Fibroblast of skin of left quadriceps (primary cell): ENCODE results near the gene FOSL1.

ENCODE experiments used
- DNase-seq, 2 experiments: peaks; one replicate each; pipeline ENCODE4 v3.0.0-alpha.2; 2013; ENCODE audit warnings: low read depth in 2 of 2

FOSL1 gene

GRCh38 chr11:65882120-65883057 is 17.8 kb downstream of the FOSL1 start:
- no peak for DNase-seq

- DNase-seq: no peak
Observed at GRCh38 chr11:65880844-65881421, 19.3 kb downstream of the FOSL1 start.

- no peak for DNase-seq
Observed at GRCh38 chr11:65880027-65880426, 20.2 kb downstream of the FOSL1 start.

- no peak for DNase-seq
Observed at GRCh38 chr11:65879617-65880016, 20.6 kb downstream of the FOSL1 start, which contains the start of gene CTSW. Gene CTSW (plus strand): TSS chr11:65879837. CDS start chr11:65879855, 18 bp downstream.

GRCh38 chr11:65873318-65874156 is 26.7 kb downstream of the FOSL1 start:
- DNase-seq: peak; percentile 80 to 84

- DNase-seq: no peak
Observed at GRCh38 chr11:65872586-65873317, 27.4 kb downstream of the FOSL1 start, which contains the start of gene EFEMP2. Gene EFEMP2 (minus strand): TSS chr11:65872800. CDS start chr11:65872354, 446 bp downstream.

- DNase-seq: no peak
Observed at GRCh38 chr11:65871811-65872548, 28.2 kb downstream of the FOSL1 start.

GRCh38 chr11:65870706-65871681 is 29.2 kb downstream of the FOSL1 start:
- DNase-seq: no peak

GRCh38 chr11:65870307-65870658 is 29.9 kb downstream of the FOSL1 start:
- DNase-seq: no peak

GRCh38 chr11:65869643-65870306 is 30.4 kb downstream of the FOSL1 start:
- no peak for DNase-seq

GRCh38 chr11:65868907-65869306 is 31.3 kb downstream of the FOSL1 start:
- DNase-seq: no peak

GRCh38 chr11:65868076-65868667 is 32.0 kb downstream of the FOSL1 start:
- no peak for DNase-seq

- no peak for DNase-seq
Observed at GRCh38 chr11:65867284-65868071, 32.7 kb downstream of the FOSL1 start.

GRCh38 chr11:65866509-65867283 is 33.5 kb downstream of the FOSL1 start:
- no peak for DNase-seq

GRCh38 chr11:65865550-65866172 is 34.5 kb downstream of the FOSL1 start:
- no peak for DNase-seq

GRCh38 chr11:65864706-65865471 is 35.3 kb downstream of the FOSL1 start:
- DNase-seq: no peak
